Esophagus muscularis mucosa (tissue), 4 donors: ENCODE measurements around the gene SPATA2L. TPM values are rescaled to one million over a fixed set of nuclear protein-coding genes. Genes with fewer than 3 reads are reported as not detected.
A peak's percentile ranks its signal among the peaks of the same experiment; 100 is the strongest.

Experiments
- DNase-seq: peaks from one replicate; pipeline ENCODE4 v3.0.0-alpha.2; 2017; ENCODE audit errors: extremely low spot score
- H3K27ac ChIP-seq, 4 donors: fragments of 200-600 bp; sonication (generic); replicated peaks in 1 of 4; 1 replicate in 3 of 4; 2 replicates in 1 of 4; pipeline ENCODE4 v1.5.1; 2016 to 2019; ENCODE audit warnings: mild to moderate bottlenecking in 1 of 4
- H3K27me3 ChIP-seq, 4 donors: fragments of 200-600 bp; sonication (generic); one replicate each; pipeline versions ENCODE4 v1.5.1 to v1.6.0; 2016 to 2019
- H3K36me3 ChIP-seq, 4 donors: fragments of 200-600 bp; sonication (generic); one replicate each; pipeline ENCODE4 v1.5.1; 2016 to 2019
- H3K4me1 ChIP-seq, 4 donors: fragments of 200-600 bp; sonication (generic); one replicate each; pipeline ENCODE4 v1.5.1; 2016 to 2019
- H3K4me3 ChIP-seq, 4 donors: fragments of 200-600 bp; sonication (generic); 1 replicate in 2 of 4; 2 replicates in 2 of 4; pipeline ENCODE4 v1.5.1; 2016 to 2019; ENCODE audit warnings: mild to moderate bottlenecking in 4 of 4, moderate library complexity in 1 of 4
- H3K9me3 ChIP-seq, 4 donors: fragments of 200-600 bp; sonication (generic); 1 replicate in 3 of 4; 2 replicates in 1 of 4; pipeline ENCODE4 v1.5.1; 2016 to 2019
- CTCF ChIP-seq, 3 experiments: fragments of 200-600 bp in 2 of 3; fragments of 450-650 bp in 1 of 3; sonication (generic) in 2 of 3; IDR thresholded peaks; one replicate each; pipeline ENCODE4 v1.5.1; 2017 to 2019; ENCODE audit warnings: antibody characterized with exemption in 3 of 3, mild to moderate bottlenecking in 2 of 3, moderate library complexity in 1 of 3
- EP300 ChIP-seq: sonication (generic); formaldehyde crosslinking; IDR thresholded peaks from one replicate; pipeline ENCODE4 v1.6.1; 2017; ENCODE audit warnings: antibody characterized with exemption
- POLR2A ChIP-seq: fragments of 450-650 bp; IDR thresholded peaks from one replicate; pipeline ENCODE4 v1.6.1; 2017; ENCODE audit warnings: antibody characterized with exemption, moderate library complexity, mild to moderate bottlenecking, low read depth
- POLR2AphosphoS5 ChIP-seq, 2 donors: sonication (generic); formaldehyde crosslinking; IDR thresholded peaks; one replicate each; pipeline ENCODE4 v1.6.1; 2017; ENCODE audit warnings: antibody characterized with exemption in 2 of 2
- WGBS: methylation state at CpG from one replicate; pipeline ENCODE4 v1.1.5; 2018; 5-methylcytosine and 5-hydroxymethylcytosine counted together
- intact Hi-C: fragments of 100-400 bp; cut with DNase I; formaldehyde crosslinking; loops from one replicate; pipeline ENCODE4 v1.15.1; 2023
- total RNA-seq, 4 donors: library from RNA; depleted of rRNA; stranded (reverse); fragments of >200 nt; gene quantifications; one replicate each; pipeline versions ENCODE4 v1.1.0 to v1.2.1, GENCODE V29; 2016

Gene SPATA2L
- total RNA-seq, 4 donors from 2014 or later: 10.8 to 32.0 (median 21.9) TPM

DNA sequence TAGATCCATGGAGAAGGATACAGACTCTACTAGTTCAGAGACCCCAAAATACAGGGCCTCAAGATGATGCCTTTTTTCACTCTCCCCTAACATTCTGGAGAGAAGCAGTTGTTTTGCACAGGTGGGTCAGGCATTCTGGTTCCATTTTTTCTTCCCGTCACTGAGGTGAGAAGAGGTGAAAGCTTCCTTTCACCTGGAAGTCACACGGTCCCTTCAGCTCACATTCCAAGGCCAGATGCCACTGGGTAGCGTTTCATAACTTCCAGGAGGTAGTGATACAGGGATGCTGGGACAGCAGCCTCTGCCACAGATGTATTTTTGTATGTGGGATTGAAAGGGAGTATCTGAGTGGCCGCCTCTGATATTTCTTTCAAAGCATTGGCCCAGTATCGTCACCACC lies 13.1 kb downstream of the SPATA2L start:
- Histone ChIP-seq H3K27ac (no peak overlapping the region), H3K36me3 (peaks cover 19 to 45% (median 37%) of the 10 kb centered on the region in 4 donors), H3K4me3 (no peak overlapping the region), H3K4me1 (peaks cover 9 to 21% (median 18%) of the 10 kb centered on the region in 4 donors), H3K9me3 (no peaks in the 10 kb centered on the region), H3K27me3 (no peaks in the 10 kb centered on the region)
- intact Hi-C loops: no loop called here
- no peak for DNase-seq
- TF ChIP-seq CTCF (IDR thresholded peaks at IDR 0.05) (no peak), POLR2A (no peak), POLR2AphosphoS5 (IDR thresholded peaks at IDR 0.05) (no peak), EP300 (no peak)
- WGBS: 96% methylated on average over 5 of the region's 5 CpGs

- Histone ChIP-seq H3K9me3 (no peaks in the 10 kb centered on the region), H3K36me3 (peaks cover 15 to 34% (median 27%) of the 10 kb centered on the region in 4 donors), H3K4me3 (peak overlapping the region; percentile 86 to 99 (median 94)), H3K27ac (peak overlapping the region; percentile 83 to 93 (median 88)), H3K27me3 (no peaks in the 10 kb centered on the region), H3K4me1 (peaks cover 9 to 21% (median 18%) of the 10 kb centered on the region in 4 donors)
- intact Hi-C loops: no loop called here
- no peak for DNase-seq
- TF ChIP-seq POLR2AphosphoS5 (IDR thresholded peaks at IDR 0.05) (no peak), EP300 (no peak), POLR2A (no peak), CTCF (IDR thresholded peaks at IDR 0.05) (no peak)
- 24% methylated on average over 24 of the region's 42 CpGs for WGBS
Observed at GRCh38 chr16:89687092-89687940, 14.2 kb downstream of the SPATA2L start.

DNA sequence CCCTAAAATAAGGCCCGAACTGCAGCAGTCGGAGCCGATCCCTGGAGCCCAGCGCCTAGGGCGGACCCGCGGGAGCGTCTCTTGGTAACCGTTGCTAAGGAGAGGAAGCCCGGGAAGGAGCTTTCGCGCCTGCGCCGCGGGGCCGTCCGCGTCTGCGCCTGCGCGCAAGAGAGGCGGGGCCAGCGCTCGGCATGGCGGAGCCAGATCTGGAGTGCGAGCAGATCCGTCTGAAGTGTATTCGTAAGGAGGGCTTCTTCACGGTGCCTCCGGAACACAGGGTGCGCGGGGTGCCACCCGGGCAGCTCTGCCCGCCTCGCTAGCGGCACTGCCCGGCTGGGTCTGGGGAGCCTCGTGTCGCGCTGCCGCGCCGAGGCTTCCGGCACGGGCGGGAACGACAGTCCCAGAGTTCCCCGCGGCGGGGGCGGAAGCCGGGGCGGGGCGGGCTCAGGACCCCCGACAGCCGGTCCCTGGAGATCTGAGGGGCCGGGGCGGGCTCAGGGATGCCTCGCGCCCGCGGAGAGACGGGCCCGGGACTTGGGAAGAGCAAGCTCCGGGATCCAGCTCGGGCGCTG lies 14.9 kb downstream of the SPATA2L start, which contains the start of gene CDK10:
Gene CDK10 (plus strand): TSS at position 170 of the 572 bp plus-strand sequence. CDS start 22 bp downstream, at position 192.
- peaks cover 9 to 21% (median 18%) of the 10 kb centered on the region in 4 donors for H3K4me1 ChIP-seq
- H3K27ac ChIP-seq: peak within 1 kb of the TSS; percentile 83 to 93 (median 88)
- intact Hi-C loops: no loop called here
- no peaks in the 10 kb centered on the region for H3K27me3 ChIP-seq
- H3K36me3 ChIP-seq: peaks cover 9 to 27% (median 19%) of the 10 kb centered on the region in 4 donors
- DNase-seq: peak; percentile 96
- 4% methylated on average over 5 of the region's 67 CpGs for WGBS
- no peaks in the 10 kb centered on the region for H3K9me3 ChIP-seq
- TF ChIP-seq POLR2A (peak; percentile 5), CTCF (IDR thresholded peaks at IDR 0.05) (no peak), POLR2AphosphoS5 (IDR thresholded peaks at IDR 0.05) (peak; percentile 81 to 91)
- peak within 1 kb of the TSS; percentile 86 to 99 (median 94) for H3K4me3 ChIP-seq

DNA sequence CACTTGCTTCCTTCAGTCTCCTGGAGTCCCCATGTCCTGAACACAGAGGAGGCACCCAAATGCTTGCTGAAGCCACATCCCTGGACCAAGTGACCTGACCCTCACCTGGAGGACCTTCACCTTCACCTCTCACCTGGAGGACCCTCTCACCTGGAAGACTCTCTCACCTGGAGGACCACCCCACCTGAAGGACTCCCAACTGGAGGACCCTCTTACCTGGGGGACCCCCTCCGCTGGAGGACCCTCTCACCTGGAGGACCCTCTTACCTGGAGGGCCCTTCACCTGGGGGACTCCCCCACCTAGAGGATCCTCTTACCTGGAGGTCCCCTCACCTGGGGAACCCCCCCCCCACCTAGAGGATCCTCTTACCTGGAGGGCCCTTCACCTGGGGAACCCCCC lies 15.6 kb downstream of the SPATA2L start:
- Histone ChIP-seq H3K4me3 (peak overlapping the region in 3 of 4 donors; percentile 86 to 96 (median 91)), H3K27ac (no peak overlapping the region), H3K4me1 (peaks cover 9 to 21% (median 18%) of the 10 kb centered on the region in 4 donors), H3K27me3 (no peaks in the 10 kb centered on the region), H3K9me3 (no peaks in the 10 kb centered on the region), H3K36me3 (peaks cover 3 to 20% (median 13%) of the 10 kb centered on the region in 4 donors)
- no peak for TF ChIP-seq EP300
- TF ChIP-seq POLR2A: no peak
- no peak for TF ChIP-seq POLR2AphosphoS5 (IDR thresholded peaks at IDR 0.05)
- TF ChIP-seq CTCF (IDR thresholded peaks at IDR 0.05): no peak
- intact Hi-C loops: no loop called here
- DNase-seq: no peak
- no CpG with 5 or more reads among the region's 1 CpG for WGBS
